Activated CD8-positive, alpha-beta memory T cell treated with anti-CD3 and anti-CD28 coated beads for 1 hour (primary cell): ENCODE measurements around the gene SGO1.
"Not testable (repeated sequence)": the region's sequence is repeated elsewhere in the genome, so short reads cannot be mapped to it uniquely, and the experiment has no call there.

Source experiments
- DNase-seq, 2 donors: peaks; one replicate each; pipeline ENCODE4 v3.0.0-alpha.2; 2020; ENCODE audit warnings: low read depth in 1 of 2; ENCODE audit errors: extremely low read depth in 1 of 2

SGO1 gene

DNA sequence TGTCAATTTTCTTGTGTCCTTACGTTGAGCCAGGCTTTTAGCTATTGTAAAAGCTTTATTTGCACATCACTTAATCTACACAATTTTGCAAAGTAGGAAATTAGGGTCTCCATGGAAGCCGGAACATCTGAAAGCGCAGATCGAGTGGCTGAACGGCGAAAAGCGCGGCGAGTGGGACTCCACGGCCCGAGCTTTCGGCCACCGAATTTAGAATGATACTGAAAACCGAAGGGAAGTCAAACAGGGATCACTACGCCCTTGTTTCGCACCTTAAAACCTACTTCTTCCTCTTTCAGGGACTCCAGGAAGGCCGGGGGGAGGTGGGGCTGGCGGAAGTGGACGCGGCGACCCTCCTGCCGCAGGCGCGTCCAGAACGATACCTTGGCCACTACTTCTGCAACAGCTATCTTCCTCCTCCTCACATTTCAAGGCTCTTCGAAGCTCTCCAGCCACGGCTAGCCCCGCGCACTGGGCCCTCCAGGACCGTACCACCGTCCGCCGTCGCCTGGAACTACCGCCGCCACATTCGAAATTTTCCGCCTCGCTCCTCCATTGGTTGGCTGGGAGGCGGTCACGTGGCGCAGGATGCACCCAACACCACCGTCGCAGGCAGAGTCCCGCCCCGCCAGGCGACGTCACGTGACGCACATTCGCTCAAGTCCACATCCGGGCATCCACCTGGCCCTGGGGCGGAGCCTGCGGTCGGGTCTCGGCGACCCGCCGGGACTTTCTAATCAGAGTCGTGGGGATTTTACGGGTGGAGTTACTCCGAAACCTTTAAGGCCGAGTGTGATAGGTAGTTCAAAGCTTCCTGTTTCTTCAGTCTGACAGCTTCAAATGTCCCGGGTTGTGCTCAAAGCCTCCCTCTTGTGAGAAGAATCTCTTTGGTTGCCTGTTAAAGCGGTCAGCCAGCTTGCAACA lies at the start of gene SGO1:
TSS of gene SGO1 (minus strand) at position 528 of the 921 bp plus-strand sequence. CDS start 2,179 bp downstream, outside the sequence.
- DNase-seq = peak; percentile 99 to 100

DNA sequence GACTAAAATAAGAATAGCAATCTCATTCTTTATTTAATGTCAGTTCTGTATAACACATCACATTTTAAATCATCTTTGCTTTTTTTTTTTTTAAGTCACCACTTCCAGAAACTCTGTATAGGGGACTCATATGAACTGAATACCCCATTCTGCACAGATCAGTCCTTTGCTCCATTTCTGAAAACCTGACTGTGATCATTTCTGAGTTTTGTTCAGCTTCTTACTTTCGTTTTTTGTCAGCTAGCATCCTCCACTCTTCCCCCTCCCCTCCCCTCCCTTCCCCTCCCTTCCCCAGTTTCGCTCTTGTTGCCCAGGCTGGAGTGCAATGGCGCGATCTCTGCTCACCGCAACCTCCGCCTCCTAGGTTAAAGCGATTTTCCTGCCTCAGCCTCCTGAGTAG lies 49.8 kb upstream of the SGO1 start:
- no peak for DNase-seq

DNA sequence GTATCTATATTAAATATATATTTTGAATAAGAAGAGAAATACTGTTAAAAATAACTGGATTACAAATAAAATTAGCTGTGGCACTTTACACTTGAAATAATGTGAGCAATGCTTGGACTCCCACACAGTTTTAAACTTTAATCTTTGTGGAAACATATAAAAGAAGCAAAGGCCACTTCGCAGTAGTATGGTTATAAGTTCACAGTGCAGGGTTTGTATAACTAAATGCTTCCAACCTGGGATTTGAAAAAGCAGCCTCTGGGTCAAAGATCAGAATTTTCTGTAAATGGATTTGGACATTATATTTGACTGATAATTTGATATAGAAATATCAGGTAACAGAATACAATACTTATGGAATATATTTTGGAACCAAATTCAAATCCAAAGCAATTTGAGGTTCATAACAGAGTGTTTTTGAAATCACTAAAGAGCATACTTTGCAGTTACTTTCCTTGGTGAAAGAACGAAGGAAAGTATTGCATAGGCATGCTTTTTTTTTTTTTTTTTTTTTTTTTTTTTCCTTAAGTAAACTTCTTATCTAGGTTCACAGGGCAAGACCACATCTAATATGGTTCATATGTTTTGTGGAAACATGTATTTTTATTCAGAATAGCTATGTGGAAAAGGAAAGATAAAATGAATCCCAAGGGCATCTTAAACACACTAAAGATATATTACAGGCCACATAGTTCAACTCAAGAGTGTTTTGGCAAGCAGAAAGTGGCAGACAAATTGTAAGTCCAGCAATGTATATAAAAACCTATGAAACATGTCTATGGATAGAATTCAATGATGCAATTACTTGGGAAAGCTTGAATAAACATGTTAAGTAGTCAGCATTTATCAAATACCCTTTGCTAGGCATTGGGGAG lies 47.1 kb upstream of the SGO1 start:
- no peak for DNase-seq

DNA sequence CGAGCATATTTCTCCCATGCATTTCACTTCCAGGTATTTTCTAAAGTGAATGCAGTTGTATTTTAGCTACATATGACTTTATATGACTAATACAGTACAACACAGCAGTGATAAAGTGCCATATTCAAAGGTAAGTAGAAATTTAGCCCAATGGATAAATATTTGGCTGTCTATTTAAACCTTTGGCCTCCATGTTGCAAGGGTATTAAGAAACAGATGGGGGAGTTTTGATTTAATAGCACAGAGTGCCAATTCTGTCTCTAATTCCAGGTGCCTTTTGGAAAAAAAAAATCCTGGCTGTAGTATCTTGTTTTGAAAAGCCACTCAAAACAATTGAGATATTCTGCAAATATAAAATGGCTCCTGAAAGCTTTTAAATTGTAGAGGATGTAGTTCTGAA lies 44.9 kb upstream of the SGO1 start:
- DNase-seq = no peak

DNA sequence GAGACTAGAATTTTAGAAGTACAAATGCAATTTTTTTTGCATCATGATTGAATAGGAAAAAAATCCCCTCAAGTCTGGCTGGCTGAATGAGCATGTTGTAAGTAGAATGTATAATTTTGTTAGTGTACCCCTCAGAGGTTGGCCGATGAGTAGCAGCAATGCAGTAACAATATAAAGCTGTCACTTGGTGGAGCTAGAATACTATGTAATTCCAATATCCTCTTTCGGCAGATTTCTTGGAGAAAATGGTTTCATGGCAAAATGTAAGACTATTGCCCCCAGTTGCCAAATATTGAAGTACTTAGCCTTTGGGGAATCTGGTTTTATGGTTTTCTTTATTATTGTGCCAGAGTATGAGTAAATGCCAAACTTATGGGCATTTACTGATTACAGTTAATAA lies 39.8 kb upstream of the SGO1 start:
- no peak for DNase-seq

DNA sequence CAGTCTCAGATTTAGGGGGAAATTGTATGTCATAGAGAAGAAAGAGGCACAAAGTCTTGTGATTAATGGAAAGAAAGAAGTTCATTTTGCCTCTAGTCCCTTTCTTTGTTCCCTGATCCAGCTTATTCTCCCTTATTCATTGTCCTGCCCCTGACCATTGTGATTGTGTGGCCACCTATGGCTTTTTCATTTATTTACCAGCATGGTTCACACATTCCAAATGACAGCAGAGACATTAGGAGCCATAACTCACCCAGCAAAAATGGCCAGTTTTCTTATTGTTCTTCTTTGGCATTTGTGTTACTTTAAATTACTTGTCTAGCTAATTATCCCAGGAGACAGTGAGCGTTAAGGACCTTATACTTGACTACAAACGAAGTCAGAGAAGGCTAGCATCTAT lies 36.3 kb upstream of the SGO1 start:
- no peak for DNase-seq

DNA sequence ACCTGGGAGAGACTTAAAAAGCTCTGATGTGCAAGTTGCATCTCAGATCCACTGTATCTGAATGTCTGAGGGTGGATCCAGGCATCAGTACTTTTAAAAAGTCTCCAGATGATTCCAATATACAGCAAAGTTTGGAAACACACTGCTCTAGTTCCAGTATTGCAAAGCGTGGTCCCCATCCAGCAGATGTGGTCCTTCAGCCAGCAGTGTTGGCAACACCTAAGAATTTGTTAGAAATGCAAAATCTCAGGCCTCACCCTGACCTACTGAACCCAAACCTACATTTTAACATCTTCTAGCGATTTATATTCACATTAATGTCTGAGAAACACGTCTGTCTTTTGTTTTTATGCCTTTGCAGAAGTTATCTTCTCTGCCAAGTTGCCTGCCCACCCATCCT lies 32.2 kb upstream of the SGO1 start:
- DNase-seq = no peak

DNA sequence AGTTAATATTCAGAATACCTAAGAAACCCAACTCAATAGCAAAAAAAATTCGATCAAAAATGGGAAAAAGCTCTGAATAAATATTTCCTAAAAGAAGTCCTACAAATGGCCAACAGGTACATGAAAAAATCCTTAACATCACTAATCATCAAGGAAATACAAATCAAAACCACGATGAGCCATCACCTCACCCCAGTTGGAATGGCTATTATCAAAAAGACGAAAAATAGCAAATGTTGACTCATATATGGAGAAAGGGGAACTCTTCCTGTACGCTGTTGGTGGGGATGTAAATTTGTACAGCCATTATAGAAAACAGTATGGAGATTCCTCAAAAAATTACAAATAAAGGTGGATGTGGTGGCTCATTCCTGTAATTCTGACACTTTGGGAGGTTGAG lies 29.6 kb upstream of the SGO1 start:
- DNase-seq = no peak

DNA sequence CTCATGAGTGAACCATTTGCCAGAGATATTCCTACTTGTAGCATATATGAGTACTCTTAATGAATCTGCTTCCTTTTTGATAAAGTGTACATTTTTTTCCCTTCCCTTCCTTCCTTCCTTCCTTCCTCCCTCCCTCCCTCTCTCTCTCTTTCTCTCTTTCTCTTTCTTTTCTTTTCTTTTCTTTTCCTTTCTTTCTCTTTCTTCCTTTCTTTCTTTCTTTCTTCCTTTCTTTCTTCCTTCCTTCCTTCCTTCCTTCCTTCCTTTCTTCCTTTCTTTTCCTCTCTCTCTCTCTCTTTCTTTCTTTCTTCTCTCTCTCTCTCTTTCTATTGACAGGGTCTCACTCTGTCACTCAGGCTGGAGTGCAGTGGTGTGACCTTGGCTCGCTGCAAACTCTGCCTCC lies 27.5 kb upstream of the SGO1 start:
- DNase-seq = not testable (repeated sequence)

DNA sequence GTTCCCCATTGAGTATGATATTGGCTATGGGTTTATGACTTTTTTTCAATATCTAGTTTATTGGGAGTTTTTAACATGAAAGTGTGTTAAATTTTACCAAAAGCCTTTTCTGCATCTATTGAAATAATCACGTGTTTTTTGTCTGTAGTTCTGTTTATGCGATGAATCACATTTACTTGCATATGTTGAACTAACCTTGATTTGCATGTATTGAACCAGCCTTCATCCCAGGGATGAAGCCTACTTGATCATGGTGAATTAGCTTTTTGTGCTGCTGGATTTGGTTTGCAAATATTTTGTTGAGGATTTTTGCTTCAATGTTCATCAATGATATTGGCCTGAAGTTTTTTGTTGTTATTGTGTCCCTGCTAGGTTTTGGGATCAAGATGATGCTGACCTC lies 21.9 kb upstream of the SGO1 start:
- DNase-seq = not testable (repeated sequence)

DNA sequence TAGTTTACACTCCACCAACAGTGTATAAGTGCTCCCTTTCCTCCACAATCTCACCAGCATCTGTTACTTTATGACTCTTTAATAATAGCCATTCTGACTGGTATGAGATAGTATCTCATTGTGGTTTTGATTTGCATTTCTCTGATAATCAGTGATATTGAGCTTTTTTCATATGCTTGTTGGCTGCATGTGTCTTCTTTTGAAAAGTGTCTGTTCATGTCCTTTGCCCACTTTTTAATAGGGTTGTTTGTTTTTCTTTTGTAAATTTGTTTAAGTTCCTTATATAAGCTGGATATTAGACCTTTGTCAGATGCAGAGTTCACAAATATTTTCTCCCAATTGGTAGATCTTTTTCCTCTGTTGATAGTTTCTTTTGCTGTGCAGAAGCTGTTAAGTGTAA lies 19.9 kb upstream of the SGO1 start:
- DNase-seq = not testable (repeated sequence)

DNA sequence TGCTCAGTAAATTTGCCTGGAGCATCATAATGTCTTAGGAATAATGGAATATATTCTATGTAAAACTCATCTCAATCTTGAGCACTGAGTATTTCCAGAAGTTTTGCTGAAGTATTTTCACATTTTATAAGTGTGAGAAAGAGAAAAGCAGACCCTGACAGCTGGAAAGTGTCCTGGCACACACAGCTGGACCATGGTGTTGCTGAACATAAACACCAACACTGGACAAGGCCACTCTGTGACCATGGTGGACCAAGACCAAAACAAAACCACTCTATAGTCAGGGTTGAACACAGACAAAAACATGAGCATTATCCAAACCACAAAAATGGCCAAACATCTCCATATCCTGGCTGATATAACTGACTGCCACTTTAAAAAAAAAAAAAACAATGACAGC lies 15.1 kb upstream of the SGO1 start:
- no peak for DNase-seq

DNA sequence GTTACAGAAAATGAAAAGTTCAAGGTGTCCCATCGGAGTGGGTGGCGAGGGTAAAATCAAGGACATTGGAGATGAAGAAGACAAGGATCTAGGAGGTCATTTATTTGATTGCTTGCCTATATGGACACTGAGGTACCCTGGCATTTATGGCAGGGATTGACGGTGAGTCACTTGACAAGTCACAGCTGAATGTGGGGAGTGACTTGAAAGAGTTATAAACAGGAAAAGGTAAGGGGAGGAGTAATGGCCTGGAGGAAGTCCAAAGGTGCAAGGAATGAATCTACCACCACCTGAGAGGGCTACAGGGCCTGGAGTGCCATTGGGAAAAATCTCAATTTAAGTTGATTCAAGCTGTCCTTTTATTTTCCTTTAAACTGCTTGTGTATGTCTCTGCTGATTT lies 11.8 kb upstream of the SGO1 start:
- DNase-seq = no peak

DNA sequence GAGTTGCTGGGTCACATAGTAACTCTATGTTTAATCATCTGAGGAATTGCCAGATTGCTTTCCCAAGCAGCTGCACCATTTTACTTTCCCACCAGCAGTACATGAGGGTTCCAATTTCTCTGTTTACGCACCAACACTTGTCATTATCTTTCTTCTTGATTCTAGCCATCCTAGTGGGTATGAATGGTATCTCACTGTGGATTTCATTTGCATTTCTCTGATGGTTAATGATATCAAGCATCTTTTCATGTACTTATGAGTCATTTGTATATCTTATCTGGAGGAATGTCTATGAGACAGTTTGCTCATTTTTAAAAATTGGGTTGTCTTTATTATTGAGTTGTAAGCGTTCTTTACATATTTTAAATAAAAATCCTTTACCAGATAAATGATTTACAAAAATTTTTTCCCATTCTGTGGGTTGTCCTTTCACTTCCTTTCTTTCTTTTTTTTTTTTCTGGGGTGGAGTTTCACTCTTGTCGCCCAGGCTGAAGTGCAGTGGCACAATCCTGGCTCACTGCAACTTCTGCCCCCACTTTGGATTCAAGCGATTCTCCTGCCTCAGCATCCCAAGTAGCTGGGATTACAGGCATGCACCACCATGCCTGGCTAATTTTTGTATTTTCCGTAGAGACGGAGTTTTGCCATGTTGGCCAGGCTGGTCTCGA lies 8.9 kb upstream of the SGO1 start:
- DNase-seq = no peak

DNA sequence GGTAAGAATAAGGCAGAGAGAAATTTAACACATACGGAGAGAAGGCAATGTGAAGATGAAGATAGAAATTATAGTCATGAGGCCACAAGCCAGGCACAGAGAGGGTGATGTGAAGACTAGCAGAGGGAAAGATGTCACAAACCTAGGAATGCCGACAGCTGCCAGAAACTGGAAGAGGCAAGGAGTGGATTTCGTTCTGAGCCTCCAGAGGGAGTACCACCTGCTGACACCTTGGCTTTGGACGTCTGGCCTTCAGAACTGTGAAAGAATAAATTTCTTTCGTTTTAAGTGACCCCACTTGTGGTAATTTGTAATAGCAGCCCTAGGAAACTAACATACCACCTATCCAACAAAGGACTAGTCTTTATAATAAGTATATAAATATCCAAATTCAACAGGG lies 5.0 kb upstream of the SGO1 start:
- no peak for DNase-seq

DNA sequence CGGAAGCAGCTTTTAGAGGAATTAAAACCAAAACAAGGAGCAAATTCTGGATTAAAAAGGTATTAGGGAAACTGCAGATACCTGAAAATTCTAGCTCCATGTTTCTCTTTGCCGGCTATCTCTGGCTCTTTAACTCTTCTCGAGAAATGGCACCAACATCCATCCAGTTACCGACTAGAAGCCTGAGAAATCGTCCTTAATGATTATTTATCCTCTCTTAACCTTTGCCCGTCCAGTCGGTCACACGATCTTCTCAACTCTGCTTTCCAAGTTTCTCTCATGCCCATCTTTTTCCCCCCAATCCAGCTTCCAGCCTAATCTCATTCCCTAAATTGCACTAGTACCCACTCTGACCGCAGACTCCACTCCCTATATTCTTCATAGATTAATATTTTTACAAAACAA lies 596 bp upstream of the SGO1 start:
- no peak for DNase-seq

DNA sequence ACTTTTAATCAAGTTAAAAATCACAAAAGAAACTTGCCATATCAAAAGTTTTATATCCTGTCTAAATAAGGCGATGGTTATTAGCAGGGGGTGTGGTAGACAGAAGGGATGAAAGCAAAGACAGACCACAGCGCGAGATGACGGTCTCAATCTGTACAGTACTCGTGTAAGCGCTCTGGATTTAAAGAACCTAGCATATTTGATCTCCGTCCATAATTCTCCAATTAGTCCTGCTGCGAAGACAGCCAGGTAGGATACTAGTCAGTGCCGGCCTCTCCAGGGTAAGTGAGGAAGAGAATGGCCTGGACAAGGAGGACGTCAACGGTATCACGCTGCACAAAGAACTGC lies 701 bp downstream of the SGO1 start:
- DNase-seq = no peak

DNA sequence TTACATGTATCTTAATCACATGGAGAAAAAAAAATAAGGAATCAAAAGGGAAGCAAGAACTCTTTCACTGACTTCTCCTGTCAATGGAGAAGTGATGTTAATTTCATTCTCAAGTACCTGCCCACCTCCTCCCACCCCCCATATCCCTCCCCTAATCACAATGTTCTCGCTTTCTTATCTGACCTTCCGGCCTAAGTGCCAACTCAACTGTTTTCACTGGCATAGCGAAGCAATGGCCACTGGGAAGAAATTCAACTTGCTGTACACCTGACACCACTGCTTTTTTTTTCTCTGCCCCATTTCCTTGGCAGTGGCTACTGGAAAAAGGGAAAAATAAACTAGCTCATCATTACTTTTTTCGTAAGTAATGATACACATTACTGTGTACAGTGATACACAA lies 3.8 kb downstream of the SGO1 start:
- no peak for DNase-seq

DNA sequence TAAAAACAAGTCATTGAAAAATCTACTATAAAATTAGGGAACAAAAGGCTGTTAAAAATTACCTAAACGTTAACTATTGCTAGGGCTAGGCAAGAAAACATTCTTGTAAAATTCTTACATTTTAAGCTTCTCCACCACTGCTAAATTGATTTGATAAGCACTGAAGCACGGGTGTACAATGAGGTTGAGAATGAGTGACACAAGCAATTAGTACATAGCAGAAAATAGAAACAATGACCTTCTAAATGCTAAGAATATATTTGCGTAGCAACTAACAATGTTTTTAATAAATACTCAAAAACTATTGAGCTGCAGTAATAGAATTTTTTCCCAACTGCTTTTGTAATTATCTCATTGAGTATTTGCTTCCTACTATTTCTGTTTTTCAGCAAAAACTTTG lies 4.7 kb downstream of the SGO1 start:
- DNase-seq = no peak

DNA sequence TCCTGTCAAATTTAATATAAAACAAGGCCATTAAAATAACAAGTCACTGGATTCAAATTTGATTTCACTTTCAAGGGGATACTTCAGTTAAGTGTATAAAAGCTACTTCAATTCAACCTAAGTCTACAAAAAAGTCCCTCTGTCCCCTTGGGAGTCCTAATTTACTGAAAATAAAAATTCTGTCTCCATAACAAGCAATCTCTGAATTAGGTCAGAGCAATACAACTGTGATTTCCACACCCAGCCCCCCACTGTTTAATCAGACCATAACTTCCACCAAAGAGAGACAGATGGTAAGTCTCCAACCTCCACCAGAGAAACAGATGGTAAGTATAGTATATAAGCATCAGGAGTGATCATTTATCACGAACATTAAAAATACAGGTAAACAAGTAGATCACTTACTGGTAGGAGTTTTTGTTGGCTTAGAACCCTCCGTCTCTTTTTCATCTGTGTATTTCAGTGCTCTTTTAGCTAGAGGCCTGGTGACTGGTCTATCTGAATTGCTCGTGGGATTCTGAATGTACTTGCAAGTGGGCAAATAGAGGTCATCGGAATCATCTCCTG lies 12.1 kb downstream of the SGO1 start:
- no peak for DNase-seq

DNA sequence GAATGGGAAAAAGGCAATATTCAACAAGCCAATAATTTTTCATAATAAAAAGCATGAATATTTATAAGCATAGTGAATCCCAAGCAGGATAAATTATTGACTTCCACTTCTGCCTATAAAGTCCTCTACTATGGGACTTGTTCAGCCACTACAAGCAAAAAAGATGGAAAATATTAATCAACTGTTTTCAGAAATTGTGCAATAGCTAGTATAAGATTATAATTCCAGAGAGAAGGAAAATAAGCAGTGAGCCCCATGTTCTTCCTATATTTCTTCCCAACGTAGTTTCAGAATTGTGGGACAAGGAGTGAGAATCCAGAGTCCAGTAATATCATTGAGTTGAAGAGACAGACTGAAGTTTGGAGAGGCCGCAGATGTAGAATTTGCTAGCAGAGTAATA lies 24.3 kb downstream of the SGO1 start:
- DNase-seq = no peak
